DOHH2 (cell line): ENCODE results near the gene PICK1.

ENCODE experiments used
- H3F3A ChIP-seq: fragments of 200-600 bp; sonication (generic), shearing (Covaris generic); 2 replicates; pipeline ENCODE4 v1.6.0; 2016; ENCODE audit warnings: antibody characterized with exemption, mild to moderate bottlenecking; ENCODE audit not compliant: control insufficient read depth, insufficient read depth
- H3K27ac ChIP-seq: fragments of 200-600 bp; sonication (generic); 2 replicates; pipeline ENCODE4 v1.5.1; 2014; ENCODE audit warnings: low read depth, mild to moderate bottlenecking, low read length, moderate library complexity
- H3K27me3 ChIP-seq: fragments of 200-600 bp; sonication (generic); 2 replicates; pipeline ENCODE4 v1.6.1; 2014; ENCODE audit warnings: mild to moderate bottlenecking, low read length, mixed read lengths; ENCODE audit not compliant: control insufficient read depth
- H3K36me3 ChIP-seq: fragments of 200-600 bp; sonication (generic); 2 replicates; pipeline ENCODE4 v1.6.1; 2014; ENCODE audit warnings: mild to moderate bottlenecking, low read length, moderate library complexity, mixed read lengths; ENCODE audit not compliant: control insufficient read depth
- H3K4me1 ChIP-seq: fragments of 200-600 bp; sonication (generic); 2 replicates; pipeline ENCODE4 v1.6.1; 2014; ENCODE audit warnings: mild to moderate bottlenecking, low read length, mixed read lengths; ENCODE audit not compliant: control insufficient read depth
- H3K4me2 ChIP-seq: fragments of 200-600 bp; sonication (generic); 2 replicates; pipeline ENCODE4 v1.6.0; 2014; ENCODE audit warnings: mild to moderate bottlenecking, low read length, moderate library complexity
- H3K4me3 ChIP-seq: fragments of 200-600 bp; sonication (generic); 2 replicates; pipeline ENCODE4 v1.5.1; 2014; ENCODE audit warnings: mild to moderate bottlenecking, low read length, mixed read lengths
- H3K79me2 ChIP-seq: fragments of 200-600 bp; sonication (generic); 2 replicates; pipeline ENCODE4 v1.6.1; 2014; ENCODE audit warnings: mild to moderate bottlenecking, low read length, mixed read lengths; ENCODE audit not compliant: control insufficient read depth
- H3K9me2 ChIP-seq: fragments of 200-600 bp; sonication (generic); replicated peaks from 2 replicates; pipeline ENCODE4 v1.6.1; 2014; ENCODE audit warnings: mild to moderate bottlenecking, low read length, mixed read lengths; ENCODE audit not compliant: control insufficient read depth
- H3K9me3 ChIP-seq: fragments of 200-600 bp; sonication (generic); 2 replicates; pipeline ENCODE4 v1.6.1; 2014; ENCODE audit warnings: antibody characterized with exemption, low read length, mixed read lengths; ENCODE audit not compliant: control insufficient read depth, insufficient read depth
- H4K20me1 ChIP-seq: fragments of 200-600 bp; sonication (generic); 2 replicates; pipeline ENCODE4 v1.6.0; 2014; ENCODE audit warnings: low read depth, mild to moderate bottlenecking, antibody characterized with exemption, low read length, moderate library complexity; ENCODE audit not compliant: control insufficient read depth, insufficient read depth
- CTCF ChIP-seq: fragments of 200-600 bp; sonication (generic); IDR thresholded peaks from one replicate; pipeline ENCODE4 v1.5.1; 2014; ENCODE audit warnings: antibody characterized with exemption, mild to moderate bottlenecking, low read depth, low read length; ENCODE audit not compliant: poor library complexity, severe bottlenecking
- EZH2phosphoT487 ChIP-seq: fragments of 200-600 bp; sonication (generic); IDR thresholded peaks from 2 replicates; pipeline ENCODE4 v1.6.1; 2017; ENCODE audit warnings: borderline replicate concordance, mild to moderate bottlenecking, antibody characterized with exemption, low read length, moderate library complexity, mixed read lengths

PICK1 gene

GRCh38 chr22:38032681-38033521, 24.3 kb upstream of the PICK1 start:
- Histone ChIP-seq H3K9me3 (no peaks in the 10 kb centered on the region), H3F3A (no peaks in the 10 kb centered on the region), H3K27me3 (no peaks in the 10 kb centered on the region), H3K4me1 (peaks cover 22% of the 10 kb centered on the region), H3K9me2 (no peaks in the 10 kb centered on the region), H3K79me2 (no peaks in the 10 kb centered on the region), H3K4me2 (no peak overlapping the region), H3K27ac (no peak overlapping the region), H3K36me3 (no peaks in the 10 kb centered on the region), H3K4me3 (no peak overlapping the region), H4K20me1 (no peaks in the 10 kb centered on the region)
- TF ChIP-seq EZH2phosphoT487 (no peak), CTCF (no peak)

GRCh38 chr22:38033522-38034277, 23.5 kb upstream of the PICK1 start:
- Histone ChIP-seq H4K20me1 (no peaks in the 10 kb centered on the region), H3K79me2 (no peaks in the 10 kb centered on the region), H3K9me2 (no peaks in the 10 kb centered on the region), H3K36me3 (no peaks in the 10 kb centered on the region), H3K9me3 (no peaks in the 10 kb centered on the region), H3K4me3 (0 out of 2 replicates have a peak overlapping the region, but pooled peaks have one; percentile 17), H3F3A (no peaks in the 10 kb centered on the region), H3K4me1 (peaks cover 22% of the 10 kb centered on the region), H3K27ac (no peak overlapping the region), H3K27me3 (no peaks in the 10 kb centered on the region), H3K4me2 (peak overlapping the region; percentile 57)
- TF ChIP-seq CTCF (no peak), EZH2phosphoT487 (no peak)

GRCh38 chr22:38034278-38034882, 22.8 kb upstream of the PICK1 start:
- no peaks in the 10 kb centered on the region for H3K36me3 ChIP-seq
- H3K4me2 ChIP-seq, result peak overlapping the region; percentile 57
- H3K79me2 ChIP-seq, result no peaks in the 10 kb centered on the region
- H3F3A ChIP-seq, result no peaks in the 10 kb centered on the region
- TF ChIP-seq EZH2phosphoT487, result no peak
- H3K9me2 ChIP-seq, result no peaks in the 10 kb centered on the region
- H3K4me3 ChIP-seq, result peak overlapping the region; percentile 17; the same call in 1 of the 2 replicates
- no peak overlapping the region for H3K27ac ChIP-seq
- H3K9me3 ChIP-seq, result no peaks in the 10 kb centered on the region
- no peaks in the 10 kb centered on the region for H3K27me3 ChIP-seq
- no peaks in the 10 kb centered on the region for H4K20me1 ChIP-seq
- H3K4me1 ChIP-seq, result peaks cover 22% of the 10 kb centered on the region
